Measurements from ENCODE around the gene OR5H1.
"Not testable (repeated sequence)": the region's sequence is repeated elsewhere in the genome, so short reads cannot be mapped to it uniquely, and the experiment has no call there.

The OR5H1 gene

DNA sequence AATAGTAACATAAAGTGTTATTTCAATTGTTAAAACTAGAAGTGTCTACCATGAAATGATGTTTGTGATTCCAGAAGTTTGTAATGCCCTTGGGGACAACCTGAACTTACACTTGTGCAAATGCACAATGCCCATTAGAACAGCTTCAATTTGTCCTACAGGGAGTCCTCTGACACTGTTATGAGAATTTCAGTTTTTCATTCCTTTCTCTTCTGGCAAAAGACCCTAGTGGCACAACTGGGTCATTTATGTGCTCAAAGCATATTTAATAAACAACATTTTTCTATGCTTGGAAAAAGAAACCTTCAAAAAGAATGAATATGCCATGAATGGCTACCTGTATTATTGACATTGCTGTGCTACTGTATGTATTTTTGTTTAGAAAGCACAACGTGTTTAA lies at the start of gene OR5H1:
TSS of gene OR5H1 (plus strand) at position 301 of the 400 bp plus-strand sequence. CDS start 1,977 bp downstream, outside the sequence.
- no peak for DNase-seq (ENCODE audit: low read depth in 2 of 2)

DNA sequence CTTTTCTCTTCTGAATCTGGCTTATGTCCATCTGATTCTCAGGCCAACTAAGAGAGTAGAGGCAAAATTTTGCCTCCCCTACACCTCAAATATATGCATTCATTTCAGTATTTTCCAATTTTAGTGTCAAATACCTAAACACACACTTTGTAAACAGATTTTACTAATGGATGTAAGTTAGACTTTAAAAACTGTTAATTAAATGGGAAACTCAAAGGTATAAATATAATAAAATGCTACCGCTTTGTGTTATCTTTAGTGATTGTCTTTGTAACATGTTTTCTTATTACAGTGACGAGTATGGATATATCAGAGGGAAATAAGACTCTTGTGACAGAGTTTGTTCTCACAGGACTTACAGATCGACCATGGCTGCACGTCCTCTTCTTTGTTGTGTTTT lies 43.6 kb upstream of the OR5H1 start, which contains the start of gene OR5AC2:
TSS of gene OR5AC2 (plus strand) at position 301 of the 400 bp plus-strand sequence. CDS start at position 301, 0 bp downstream.
- no peak for DNase-seq (ENCODE audit: low read depth in 2 of 2)

DNA sequence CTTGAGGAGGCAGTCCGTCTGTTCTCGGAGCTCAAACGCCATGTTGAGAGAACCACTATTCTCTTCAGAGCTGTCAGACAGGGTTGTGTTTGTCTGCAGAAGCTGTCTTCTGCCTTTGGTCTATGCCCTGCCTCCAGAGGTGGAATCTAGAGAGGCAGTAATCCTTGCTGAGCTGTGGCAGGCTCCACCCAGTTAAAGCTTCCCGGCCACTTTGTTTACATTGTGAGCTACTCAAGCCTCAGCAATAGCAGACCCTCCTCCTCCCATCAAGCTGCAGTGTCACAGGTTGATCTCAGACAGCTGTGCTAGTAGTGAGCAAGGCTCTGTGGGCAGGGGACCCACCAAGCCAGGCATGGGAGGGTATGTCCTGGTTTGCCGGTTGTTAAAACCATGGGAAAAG lies 34.6 kb upstream of the OR5H1 start:
- no peak for DNase-seq (ENCODE audit: low read depth in 2 of 2)

DNA sequence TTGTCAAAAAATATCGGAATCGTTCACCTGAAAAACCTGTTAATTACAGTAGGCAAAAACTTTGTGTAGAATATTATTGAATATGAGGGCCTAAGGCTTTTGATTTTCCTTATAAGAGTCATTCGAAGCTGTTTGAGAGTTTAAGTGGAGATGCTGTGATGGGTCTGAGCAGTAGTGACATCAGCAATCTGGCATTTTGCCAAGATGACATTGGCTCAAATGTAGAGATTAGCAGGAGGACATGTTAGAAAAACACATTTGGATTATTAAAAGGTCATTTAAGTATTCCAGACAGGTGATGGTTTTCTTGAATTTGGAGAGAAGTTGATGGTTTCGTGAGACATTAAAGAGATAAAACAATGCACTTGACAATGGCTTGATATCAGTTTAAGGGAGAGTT lies 30.7 kb upstream of the OR5H1 start:
- no peak for DNase-seq (ENCODE audit: low read depth in 2 of 2)

DNA sequence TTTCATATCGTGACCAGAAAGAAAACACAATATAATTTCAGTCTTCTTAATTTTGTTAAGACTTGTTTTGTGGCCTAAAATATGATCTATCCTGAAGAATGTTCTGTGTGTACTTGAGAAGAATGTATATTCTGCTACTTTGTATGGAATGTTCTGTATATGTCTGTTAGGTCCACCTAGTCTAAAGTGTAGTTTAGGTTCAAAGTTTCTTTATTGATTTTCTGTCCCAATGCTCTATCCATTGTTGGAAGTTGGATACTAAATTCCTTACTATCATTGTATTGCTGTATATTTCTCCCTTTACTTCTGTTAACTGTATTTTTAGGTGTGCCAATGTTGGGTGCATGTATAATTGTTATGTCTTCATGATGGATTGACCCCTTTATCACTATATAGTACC lies 22.4 kb upstream of the OR5H1 start:
- DNase-seq (ENCODE audit: low read depth in 2 of 2): no peak

DNA sequence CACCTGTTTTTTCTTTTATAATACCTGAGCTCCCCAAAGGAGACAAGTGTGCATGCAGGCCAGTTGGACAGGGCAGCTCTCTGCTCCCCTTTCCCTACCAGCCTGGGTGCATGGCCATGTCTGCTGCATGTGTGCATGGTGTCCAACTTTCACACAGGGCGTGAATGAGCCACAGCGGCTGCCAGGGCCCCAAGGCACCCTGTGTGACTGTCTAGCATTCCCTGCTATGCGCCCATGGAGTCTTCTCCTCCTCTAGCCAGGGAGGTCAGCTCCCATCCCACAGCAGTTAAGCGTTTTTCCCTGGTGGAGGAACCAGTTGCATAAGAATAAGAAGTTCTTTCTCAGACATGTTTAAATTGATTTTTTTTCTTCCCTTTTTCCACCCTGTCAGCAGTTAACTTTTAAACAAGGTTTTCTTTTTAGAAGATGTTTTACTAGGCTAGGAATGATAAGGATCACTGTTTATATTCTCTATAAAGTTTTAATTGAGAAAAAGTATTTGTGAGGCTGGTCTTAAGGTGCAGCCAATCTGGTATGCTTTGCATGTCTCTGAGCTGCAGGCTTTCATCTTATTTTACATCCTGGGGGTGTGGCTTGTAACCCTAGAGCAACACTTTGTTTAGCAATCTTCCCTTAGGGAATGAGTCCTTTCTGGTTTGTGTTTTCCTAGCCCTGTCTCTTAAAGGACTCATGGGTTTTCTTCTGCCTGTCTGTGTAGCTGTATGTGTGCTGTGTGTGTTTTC lies 20.5 kb upstream of the OR5H1 start:
- no peak for DNase-seq (ENCODE audit: low read depth in 2 of 2)

DNA sequence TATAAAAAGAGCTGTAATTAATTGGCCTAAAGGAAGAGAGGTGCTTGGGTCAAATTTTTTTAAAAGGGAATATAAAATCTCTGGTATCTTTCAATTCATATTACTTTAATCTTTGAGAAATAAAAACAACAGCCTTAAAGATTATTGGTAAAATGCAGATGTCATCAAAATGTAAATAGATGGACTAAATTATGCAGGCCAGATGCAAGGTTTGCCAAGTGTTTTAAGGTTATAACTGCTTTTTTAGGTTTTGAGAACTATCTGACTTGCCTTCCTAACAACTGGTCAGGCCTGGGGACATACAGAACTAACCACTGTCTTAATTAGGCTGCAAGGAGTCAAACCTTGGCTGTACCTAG lies 20.0 kb upstream of the OR5H1 start:
- DNase-seq (ENCODE audit: low read depth in 2 of 2): no peak

DNA sequence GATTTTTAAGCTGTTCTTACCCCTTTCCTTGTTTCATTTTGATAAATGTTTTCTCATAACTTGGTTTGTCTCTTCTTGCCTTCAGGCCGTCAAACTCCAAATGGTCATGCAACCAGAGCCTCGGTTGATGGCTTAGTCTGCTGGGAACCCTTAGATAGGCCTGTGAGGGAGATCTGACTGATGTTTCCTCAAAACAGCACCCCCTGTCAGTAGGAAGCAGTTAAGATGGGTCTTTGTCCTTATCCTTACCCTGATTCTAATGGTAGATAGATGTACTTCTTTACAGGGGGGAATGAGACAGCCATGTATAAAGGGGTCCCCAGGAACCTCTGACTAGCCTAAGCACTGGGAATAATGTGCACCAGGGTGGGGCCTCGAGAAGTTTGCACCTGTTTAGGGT lies 16.3 kb upstream of the OR5H1 start:
- DNase-seq (ENCODE audit: low read depth in 2 of 2): no peak

DNA sequence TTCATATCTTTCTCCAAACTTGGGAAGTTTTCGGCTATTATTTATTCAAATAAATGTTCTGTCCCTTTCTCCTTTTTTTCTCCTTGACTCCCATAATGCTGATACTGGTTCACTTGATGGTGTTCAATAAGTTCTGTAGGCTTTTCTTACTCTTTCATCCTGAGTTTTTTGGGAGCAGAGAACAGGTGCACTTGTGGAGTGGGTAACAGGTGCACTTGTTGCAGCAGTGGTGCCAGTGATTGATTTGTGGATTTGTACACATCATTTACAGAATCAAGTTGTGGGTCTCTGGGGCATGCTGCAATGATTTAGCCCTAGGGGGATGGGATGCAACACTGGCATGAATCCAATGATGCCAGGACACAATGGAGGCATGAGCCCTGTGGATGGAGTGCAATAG lies 14.8 kb upstream of the OR5H1 start:
- no peak for DNase-seq (ENCODE audit: low read depth in 2 of 2)

DNA sequence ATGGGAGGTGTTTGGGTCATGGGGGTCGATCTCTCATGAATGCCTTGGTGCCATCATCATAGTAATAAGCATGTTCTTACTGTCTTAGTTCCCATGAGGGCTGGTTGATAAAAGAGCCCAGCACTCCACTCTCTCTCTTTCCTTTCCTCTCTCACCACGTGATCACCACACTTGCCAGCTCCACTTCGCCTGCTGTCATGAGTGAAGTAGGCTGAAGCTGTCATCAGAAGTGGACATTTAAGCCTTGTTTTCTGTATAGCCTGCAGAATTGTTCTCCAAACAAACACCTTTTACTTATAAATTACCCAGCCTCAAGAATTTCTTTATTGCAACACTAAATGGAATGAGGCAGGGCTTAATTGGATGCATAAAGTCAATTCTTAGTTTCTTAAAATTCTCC lies 6.1 kb downstream of the OR5H1 start:
- DNase-seq (ENCODE audit: low read depth in 2 of 2): no peak

DNA sequence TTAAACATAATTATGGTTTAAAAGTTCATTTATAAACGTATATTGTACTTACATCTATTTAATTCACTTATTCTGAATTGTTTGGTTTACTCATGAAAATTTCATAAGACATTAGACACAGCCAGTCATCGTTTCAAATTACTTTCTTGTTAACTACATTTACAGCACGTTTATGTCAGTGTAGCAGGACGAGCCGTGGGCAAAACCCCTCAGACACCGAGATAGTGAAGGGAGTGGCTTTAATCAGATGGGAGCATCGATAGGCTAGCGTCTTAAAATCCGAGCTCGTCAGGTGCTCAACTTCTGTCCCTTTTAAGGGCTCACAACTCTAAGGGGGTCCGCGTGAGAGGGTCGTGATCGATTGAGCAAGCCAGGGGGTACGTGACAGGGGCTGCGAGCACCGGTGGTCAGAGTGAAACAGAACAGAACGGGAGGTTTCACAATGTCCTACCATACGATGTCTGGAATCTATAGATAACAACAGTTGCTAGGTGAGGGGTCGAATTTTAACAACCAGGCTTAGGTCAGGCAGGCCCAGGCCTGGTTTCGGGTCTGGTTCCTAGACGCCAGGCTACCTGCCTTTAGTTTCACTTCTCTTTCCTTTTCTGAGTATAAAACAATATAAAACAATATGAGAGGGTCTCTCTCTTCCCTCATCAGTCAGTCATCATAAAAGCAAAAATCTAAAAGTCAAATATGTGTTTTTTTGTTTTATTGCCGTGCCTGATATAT lies 7.5 kb downstream of the OR5H1 start:
- not testable (repeated sequence) for DNase-seq (ENCODE audit: low read depth in 2 of 2)

DNA sequence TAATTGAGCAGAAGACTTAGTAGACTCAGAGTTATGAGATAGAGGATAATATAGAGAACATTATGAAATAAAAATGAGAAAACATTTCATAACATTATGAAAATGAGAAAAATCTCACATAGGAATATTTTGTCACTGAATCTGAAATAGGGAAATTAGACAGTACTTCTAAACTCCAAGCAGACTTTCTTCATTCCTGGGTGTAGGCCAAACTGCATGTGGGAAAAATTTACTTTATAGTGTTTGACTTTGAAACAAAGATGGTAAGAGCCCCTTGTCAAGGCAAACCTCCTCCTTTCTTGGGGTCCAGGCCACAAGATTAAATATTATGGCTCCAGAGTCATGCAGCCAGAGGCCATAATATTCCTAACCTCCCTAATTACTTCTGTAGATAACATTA lies 10.0 kb downstream of the OR5H1 start:
- no peak for DNase-seq (ENCODE audit: low read depth in 2 of 2)

DNA sequence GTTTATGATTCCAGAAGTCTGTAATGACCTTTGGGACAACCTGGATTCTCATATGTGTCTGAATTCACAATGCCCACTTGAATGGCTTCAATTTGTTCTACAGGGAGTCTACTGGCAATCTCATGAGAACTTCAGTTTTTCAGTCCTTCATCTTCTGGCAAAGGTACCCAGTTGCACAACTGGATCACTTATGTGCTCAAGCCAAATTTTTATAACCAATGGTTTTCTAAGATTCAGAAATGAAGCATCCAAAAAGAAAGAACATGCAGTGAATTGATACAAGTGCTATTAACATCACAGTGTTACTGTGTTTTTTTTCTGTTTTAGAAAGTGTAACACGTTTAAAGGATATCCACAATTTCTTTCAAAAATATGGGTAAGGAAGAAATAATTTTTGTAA lies 16.7 kb downstream of the OR5H1 start, which contains the start of gene OR5H14:
TSS of gene OR5H14 (plus strand) at position 301 of the 400 bp plus-strand sequence. CDS start 1,907 bp downstream, outside the sequence.
- no peak for DNase-seq (ENCODE audit: low read depth in 2 of 2)

DNA sequence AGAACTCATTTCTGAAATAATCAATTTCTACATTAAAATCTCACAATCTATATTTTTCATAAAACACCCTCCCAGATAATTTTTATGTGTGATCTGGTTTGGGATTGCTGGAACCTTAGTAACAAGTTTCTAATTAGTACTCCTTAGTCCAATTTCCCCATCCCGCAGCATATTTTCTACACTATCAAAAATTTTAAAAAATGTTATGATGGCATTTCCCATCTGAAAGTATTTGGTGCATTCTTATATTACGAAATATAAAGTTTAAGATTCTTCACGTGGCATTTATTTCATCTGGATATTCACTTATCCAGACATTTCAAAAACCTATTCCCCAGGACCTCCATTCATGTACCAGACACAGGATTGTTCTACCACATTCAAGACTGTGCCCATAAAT lies 18.2 kb downstream of the OR5H1 start:
- DNase-seq (ENCODE audit: low read depth in 2 of 2): no peak

DNA sequence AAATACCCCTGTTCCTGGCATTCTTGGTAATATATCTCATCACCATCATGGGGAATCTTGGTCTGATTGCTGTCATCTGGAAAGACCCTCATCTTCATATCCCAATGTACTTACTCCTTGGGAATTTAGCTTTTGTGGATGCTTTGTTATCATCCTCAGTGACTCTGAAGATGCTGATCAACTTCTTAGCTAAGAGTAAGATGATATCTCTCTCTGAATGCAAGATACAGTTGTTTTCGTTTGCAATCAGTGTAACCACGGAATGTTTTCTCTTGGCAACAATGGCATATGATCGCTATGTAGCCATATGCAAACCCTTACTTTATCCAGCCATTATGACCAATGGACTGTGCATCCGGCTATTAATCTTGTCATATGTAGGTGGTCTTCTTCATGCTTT lies 18.9 kb downstream of the OR5H1 start:
- not testable (repeated sequence) for DNase-seq (ENCODE audit: low read depth in 2 of 2)

DNA sequence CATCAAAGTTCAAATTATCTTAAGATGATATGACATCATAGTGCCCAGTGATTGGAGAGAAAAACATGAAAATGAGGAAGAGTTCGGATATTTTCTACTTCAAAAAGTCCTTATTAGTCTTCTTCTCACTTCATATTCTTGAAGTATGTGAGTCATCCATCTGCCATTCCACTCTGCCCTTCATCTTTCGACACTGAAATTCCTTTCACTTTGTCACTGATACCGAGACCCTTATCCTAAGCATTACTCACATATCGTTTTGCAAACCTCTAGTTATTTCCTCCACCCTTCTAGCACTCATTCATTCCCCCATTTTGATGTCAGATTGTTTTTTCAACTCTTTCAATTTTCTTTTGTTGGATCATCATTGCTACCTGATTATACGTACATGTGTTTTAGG lies 20.7 kb downstream of the OR5H1 start:
- no peak for DNase-seq (ENCODE audit: low read depth in 2 of 2)

DNA sequence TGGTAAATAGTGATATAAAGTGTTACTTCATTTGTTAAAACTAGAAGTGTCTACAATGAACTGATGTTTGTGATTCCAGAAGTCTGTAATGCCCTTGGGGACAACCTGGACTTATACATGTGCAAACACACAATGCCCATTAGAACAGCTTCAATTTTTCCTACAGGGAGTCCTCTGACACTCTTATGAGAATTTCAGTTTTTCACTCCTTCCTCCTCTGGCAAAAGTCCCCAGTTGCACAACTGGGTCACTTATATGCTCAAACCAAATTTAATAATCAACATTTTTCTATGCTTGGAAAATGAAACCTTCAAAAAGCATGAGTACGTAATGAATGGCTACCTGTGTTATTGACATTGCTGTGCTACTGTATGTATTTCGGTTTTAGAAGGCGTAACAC lies 35.9 kb downstream of the OR5H1 start, which contains the start of gene OR5H15:
TSS of gene OR5H15 (plus strand) at position 301 of the 400 bp plus-strand sequence. CDS start 2,004 bp downstream, outside the sequence.
- no peak for DNase-seq (ENCODE audit: low read depth in 2 of 2)

DNA sequence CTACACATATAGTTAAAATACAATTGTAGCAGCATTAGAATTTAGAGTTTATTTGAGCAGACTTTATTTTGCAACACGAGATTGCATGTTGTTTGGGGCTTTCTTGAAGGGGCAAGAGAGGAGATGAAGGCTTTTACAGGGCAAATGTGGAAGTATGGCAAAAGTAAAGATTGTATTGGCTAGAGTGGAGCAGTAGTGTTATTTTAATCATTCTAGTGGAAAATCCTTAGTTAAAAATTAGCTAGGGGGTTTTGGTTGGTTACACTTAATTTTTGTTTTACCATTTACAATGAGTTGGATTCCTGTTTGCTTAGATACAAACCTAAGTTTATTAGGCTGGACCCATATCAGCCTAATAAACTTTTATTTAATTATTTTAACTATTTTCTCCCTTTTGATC lies 40.5 kb downstream of the OR5H1 start:
- DNase-seq (ENCODE audit: low read depth in 2 of 2): no peak

DNA sequence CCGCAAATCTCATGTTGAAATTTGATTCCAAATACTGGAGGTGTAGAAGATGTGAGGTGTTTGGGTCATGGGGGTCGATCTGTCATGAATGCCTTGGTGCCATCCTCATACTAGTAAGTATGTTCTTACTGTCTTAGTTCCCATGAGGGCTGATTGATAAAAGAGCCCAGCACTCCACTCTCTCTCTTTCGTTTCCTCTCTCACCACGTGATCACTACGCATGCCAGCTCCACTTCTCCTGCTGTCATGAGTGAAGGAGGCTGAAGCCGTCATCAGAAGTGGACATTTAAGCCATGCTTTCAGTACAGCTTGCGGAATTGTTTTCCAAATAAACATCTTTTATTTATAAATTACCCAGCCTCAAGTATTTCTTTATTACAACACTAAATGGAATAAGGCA lies 42.1 kb downstream of the OR5H1 start:
- no peak for DNase-seq (ENCODE audit: low read depth in 2 of 2)

DNA sequence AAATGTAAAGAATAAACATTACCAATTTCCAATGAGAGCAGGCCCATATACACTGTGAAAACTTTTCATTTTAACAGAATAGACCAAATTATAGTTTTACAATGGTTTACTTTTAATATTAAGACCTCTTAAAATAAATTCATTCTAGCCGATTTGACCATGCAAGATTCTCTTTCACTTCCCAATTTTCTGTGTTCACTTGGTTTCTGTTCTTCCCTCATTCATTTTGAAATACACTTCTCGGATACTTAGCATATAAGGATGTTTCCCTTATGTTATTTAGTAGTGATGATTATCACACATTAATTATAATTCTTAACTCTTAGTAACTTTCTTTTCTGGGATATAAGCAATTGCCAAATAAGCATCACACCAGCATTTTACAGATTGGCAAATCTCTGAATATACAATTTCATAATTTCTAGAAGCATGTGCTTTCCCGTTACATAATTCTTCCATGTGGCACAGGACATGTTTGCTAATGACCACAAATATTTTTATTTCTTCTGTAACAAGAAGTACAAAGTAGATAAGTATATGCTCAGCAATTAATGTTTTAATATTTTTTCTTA lies 49.9 kb downstream of the OR5H1 start:
- DNase-seq (ENCODE audit: low read depth in 2 of 2): no peak

DNA sequence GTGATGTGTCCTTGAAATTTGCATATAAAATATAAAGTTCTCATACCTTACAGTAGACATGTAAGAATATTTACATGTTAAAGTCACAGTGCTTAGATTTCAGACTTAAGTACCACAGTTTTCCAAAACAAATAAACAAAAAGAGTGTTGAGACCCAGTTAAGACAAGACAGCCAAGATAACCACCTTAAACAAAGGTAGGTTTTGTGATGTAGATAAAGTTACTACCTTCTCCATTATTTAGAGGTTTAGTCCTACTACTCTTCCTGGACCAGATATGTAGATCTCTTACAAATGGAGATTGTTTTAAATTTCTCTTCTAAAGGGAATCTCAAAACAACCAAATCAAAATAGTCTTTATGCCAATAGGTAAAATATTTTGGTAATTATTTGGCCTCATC lies 51.7 kb downstream of the OR5H1 start:
- DNase-seq (ENCODE audit: low read depth in 2 of 2): no peak

DNA sequence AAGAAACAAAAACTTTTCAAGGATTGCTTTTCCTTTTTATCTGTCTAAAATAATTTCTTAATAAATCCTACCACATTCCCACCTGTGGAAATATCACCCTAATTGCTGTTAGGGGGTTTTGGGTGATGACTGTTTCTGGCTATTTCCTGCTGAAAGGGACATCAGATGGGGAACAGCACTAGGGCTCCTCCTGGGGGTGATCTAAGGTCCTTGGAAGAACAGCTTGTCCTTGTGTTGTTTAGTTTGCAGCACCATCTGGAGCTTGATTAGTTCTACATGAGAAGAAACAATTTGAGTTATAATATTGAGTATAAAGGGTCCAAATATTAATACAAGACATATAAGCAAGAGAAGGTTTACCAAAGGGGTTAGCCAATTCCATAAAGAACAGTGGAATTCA lies 54.7 kb downstream of the OR5H1 start:
- DNase-seq (ENCODE audit: low read depth in 2 of 2): no peak
